GM19240 (cell line): ENCODE data around the gene ANKS6.
"Not testable (repeated sequence)": the region's sequence is repeated elsewhere in the genome, so short reads cannot be mapped to it uniquely, and the experiment has no call there.

Source experiments
- DNase-seq: peaks from one replicate; pipeline ENCODE4 v3.0.0; 2011; ENCODE audit warnings: low spot score; ENCODE audit not compliant: insufficient read length

The ANKS6 gene

GRCh38 chr9:98702835-98703380 lies 93.4 kb downstream of the ANKS6 start:
- DNase-seq, result no peak

DNA sequence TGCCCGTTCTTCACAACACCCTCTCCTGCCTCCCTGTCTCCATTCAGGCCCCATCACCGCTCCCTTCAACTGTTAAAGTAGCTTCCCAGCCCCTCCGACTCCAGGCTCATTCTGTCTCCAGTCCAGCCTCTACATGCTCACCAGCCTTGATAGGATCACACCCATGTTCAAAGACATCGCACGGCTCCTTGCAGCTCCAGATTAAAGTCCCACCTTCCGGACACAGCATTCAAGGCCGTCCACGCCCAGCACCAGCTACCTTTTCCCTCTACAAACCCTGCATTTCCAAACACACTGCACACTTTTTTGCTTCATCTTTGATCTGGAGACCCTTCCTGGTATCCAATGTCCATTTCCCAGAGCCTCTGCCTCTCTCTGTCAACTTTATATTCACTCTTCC lies 94.0 kb downstream of the ANKS6 start:
- no peak for DNase-seq

DNA sequence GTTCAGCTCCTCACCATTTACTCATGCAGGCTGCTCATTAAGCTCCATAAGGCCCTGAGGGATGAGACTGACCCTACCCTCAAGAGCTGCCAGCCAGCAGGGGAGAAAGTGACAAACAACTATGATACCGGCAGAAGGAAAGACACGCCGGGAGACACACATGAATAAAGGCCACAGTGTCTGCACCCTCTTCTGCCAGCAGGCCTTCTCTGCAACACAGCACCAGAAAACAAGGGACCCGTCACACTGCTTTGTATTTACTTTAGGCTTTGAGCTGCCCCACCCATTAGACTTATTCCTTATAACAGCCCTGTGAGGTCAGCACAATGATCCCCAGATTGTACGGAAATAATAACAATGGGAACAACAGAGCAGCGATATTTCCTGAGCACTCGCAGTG lies 94.8 kb downstream of the ANKS6 start:
- no peak for DNase-seq

GRCh38 chr9:98700801-98701200 lies 95.6 kb downstream of the ANKS6 start:
- DNase-seq, result no peak

- DNase-seq, result no peak
These were observed 97.5 kb downstream of the ANKS6 start for GRCh38 chr9:98698856-98699255.

GRCh38 chr9:98694943-98695342 lies 101.4 kb downstream of the ANKS6 start:
- no peak for DNase-seq

DNA sequence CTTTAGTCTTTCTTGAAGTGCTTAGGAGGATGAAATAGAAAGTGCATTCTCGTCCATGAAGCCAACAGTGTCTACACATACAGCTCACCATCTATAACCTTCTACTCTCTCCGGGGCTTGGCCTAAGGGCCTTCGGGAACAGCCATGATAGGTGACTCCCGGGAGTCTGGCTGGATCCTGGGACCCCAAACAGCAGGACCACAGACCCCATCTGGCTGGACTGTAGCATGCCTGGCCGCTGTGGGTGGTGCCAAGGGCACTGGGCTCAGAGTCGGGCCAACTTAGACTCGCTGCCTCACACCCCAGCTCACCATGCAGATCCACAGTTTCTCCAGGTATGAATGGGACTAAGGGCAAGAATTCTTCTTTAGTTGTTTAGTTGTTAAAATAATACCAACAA lies 104.0 kb downstream of the ANKS6 start:
- no peak for DNase-seq

DNA sequence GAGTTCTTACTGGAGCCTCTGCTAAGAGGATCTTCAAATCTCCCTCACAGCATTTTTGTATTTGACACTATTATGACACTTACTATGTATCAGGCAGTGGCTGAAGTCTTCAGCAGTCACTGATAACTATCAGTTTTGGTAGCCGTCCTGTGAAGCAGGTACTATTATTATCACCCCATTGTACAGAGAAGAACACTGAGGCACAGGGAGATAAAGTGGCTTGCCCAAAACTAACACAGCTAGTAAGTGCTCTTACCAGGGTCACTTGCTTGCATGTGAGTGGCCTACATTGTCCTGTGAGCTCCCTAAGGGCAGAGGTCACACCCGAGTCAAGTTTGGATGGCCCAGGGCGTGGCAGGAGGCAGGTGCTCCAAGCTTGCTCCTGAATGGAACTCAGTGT lies 104.5 kb downstream of the ANKS6 start:
- DNase-seq, result no peak

- no peak for DNase-seq
These were observed 105.7 kb downstream of the ANKS6 start for GRCh38 chr9:98690686-98691085.

DNA sequence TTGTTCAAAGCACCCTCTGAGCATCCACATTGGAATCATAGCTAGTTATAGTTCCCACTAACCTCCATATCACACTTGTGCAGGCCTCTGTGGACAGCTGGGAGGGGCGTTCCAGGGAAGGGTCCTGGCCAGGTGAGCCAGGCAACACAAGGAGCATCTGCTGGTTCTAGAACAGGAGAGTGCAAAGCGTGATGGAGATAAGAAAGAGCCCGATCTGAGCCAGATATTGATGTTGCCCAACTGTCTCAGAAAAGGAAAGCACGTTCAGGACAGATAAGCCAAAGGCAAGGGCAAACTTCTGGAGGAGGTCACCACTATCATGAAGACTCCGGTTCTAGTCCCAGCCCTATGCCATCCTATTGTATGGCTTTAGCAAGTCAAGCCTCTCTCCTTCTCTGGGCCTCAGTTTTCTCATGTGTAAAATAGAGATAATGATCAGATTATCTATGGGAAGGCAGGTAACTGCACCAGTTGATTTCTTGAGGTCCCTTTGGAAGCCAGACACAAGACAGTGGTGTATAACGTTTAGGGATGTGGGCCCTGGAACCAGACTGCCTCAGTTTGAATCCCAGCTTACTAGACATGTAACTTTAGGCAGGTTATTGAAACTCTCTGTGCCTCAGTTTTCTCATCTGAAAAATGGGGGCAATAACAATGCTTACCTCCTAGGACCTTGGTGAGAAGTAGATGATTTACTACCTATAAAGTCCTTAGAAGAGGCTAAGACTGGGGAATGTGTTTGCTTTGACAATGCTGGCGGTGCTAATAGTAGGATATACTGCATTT lies 107.5 kb downstream of the ANKS6 start:
- DNase-seq, result no peak

DNA sequence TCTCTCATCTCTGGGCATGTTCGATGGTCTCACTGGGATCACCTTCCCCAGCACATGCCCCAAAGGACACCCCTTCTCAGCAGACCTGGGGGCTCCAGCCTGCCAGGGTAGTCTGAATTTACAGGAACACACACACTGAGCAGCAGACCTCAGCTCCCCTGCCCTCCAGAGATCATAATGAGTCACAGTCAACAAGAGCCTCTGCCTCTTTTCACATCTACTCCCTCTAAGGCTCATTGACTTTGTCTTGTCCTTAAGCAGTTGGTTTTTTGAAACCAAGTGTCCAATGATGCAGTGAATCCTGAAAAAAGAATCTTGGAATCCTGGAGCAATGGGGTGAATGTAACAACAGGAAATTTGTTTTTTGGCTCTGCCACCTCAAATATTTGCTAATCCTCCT lies 108.4 kb downstream of the ANKS6 start:
- no peak for DNase-seq

- no peak for DNase-seq
These were observed 109.1 kb downstream of the ANKS6 start for GRCh38 chr9:98686961-98687855.

DNA sequence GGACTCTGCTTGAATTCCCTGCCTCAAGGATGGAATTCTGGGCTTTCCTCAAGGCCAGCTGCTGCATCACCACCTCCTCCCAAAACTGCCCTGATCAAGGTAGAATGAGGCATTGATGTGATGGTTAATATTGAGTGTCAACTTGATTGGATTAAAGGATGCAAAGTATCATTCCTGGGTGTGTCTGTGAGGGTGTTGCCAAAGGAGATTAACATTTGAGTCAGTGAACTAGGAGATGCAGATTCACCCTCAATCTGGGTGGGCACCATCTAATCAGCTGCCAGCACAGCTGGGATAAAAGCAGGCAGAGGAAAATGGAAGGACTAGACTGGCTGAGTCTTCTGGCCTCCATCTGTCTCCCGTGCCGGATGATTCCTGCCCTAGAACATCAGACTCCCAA lies 111.5 kb downstream of the ANKS6 start:
- not testable (repeated sequence) for DNase-seq
